Astrocyte (in vitro differentiated cells and primary cell): ENCODE results near the gene SH2D6. TPM values are rescaled to one million over a fixed set of nuclear protein-coding genes. Genes with fewer than 3 reads are reported as not detected.
"Not testable (repeated sequence)": the region's sequence is repeated elsewhere in the genome, so short reads cannot be mapped to it uniquely, and the experiment has no call there.

ENCODE experiments used
- DNase-seq: peaks from one replicate; pipeline ENCODE4 v3.0.0-alpha.2; 2010; ENCODE audit warnings: low read depth
- FAIRE-seq: peaks from 2 replicates; lab custom pipeline; 2011; peaks lifted over from hg19 to GRCh38; lab: Jason Lieb, UNC
- H2AFZ ChIP-seq: 2 replicates; pipeline ENCODE4 v1.6.0; 2012; ENCODE audit warnings: low read depth, low read length, inconsistent platforms
- H3K27ac ChIP-seq: 2 replicates; pipeline ENCODE4 v1.5.1; 2011; ENCODE audit warnings: low read depth, low read length, inconsistent platforms
- H3K27me3 ChIP-seq: 2 replicates; pipeline ENCODE4 v1.6.0; 2011; ENCODE audit warnings: low read length, inconsistent platforms; ENCODE audit not compliant: insufficient read depth
- H3K36me3 ChIP-seq: 2 replicates; pipeline ENCODE4 v1.5.1; 2011; ENCODE audit warnings: low read length, inconsistent platforms; ENCODE audit not compliant: insufficient read depth
- H3K4me1 ChIP-seq: 2 replicates; pipeline ENCODE4 v1.5.1; 2011; ENCODE audit warnings: low read length, inconsistent platforms; ENCODE audit not compliant: insufficient read depth
- H3K4me2 ChIP-seq: 2 replicates; pipeline ENCODE4 v1.6.0; 2012; ENCODE audit warnings: low read length, inconsistent platforms
- H3K4me3 ChIP-seq: 2 replicates; pipeline ENCODE4 v1.5.1; 2011; ENCODE audit warnings: low read depth, mild to moderate bottlenecking, low read length, inconsistent platforms; ENCODE audit not compliant: insufficient read depth
- H3K79me2 ChIP-seq: 2 replicates; pipeline ENCODE4 v1.6.0; 2012; ENCODE audit warnings: mild to moderate bottlenecking, low read length, inconsistent platforms; ENCODE audit not compliant: insufficient read depth
- H3K9ac ChIP-seq: 2 replicates; pipeline ENCODE4 v1.6.0; 2012; ENCODE audit warnings: mild to moderate bottlenecking, low read length, inconsistent platforms
- H3K9me3 ChIP-seq: 2 replicates; pipeline ENCODE4 v1.5.1; 2012; ENCODE audit warnings: low read depth, mild to moderate bottlenecking, low read length, inconsistent platforms; ENCODE audit not compliant: insufficient read depth
- H4K20me1 ChIP-seq: 2 replicates; pipeline ENCODE4 v1.6.0; 2012; ENCODE audit warnings: low read length, inconsistent platforms; ENCODE audit not compliant: insufficient read depth
- H3K27ac Mint-ChIP-seq: one replicate; pipeline ENCODE4 v1.8.0; 2021; ENCODE audit warnings: mild to moderate bottlenecking, mixed read lengths; ENCODE audit not compliant: unreplicated experiment
- H3K27me3 Mint-ChIP-seq: one replicate; pipeline ENCODE4 v1.8.0; 2021; ENCODE audit warnings: low read depth, mixed read lengths; ENCODE audit not compliant: unreplicated experiment
- H3K36me3 Mint-ChIP-seq: one replicate; pipeline ENCODE4 v1.8.0; 2021; ENCODE audit warnings: low read depth, mixed read lengths; ENCODE audit not compliant: unreplicated experiment
- H3K4me1 Mint-ChIP-seq: one replicate; pipeline ENCODE4 v1.8.0; 2021; ENCODE audit warnings: low read depth, mixed read lengths; ENCODE audit not compliant: unreplicated experiment
- H3K4me3 Mint-ChIP-seq: one replicate; pipeline ENCODE4 v1.8.0; 2021; ENCODE audit warnings: mild to moderate bottlenecking, moderate library complexity, mixed read lengths; ENCODE audit not compliant: unreplicated experiment
- H3K9me3 Mint-ChIP-seq: one replicate; pipeline ENCODE4 v1.8.0; 2021; ENCODE audit warnings: mild to moderate bottlenecking, mixed read lengths; ENCODE audit not compliant: unreplicated experiment
- CTCF ChIP-seq: IDR thresholded peaks from 2 replicates; pipeline ENCODE4 v1.5.1; 2011; ENCODE audit warnings: low read depth, mild to moderate bottlenecking, inconsistent platforms, low read length, moderate library complexity; ENCODE audit not compliant: insufficient read depth
- EZH2 ChIP-seq: IDR thresholded peaks from 2 replicates; pipeline ENCODE4 v1.6.1; 2012; ENCODE audit warnings: mild to moderate bottlenecking, low read length, inconsistent platforms; ENCODE audit not compliant: insufficient read depth
- total RNA-seq: library from RNA; stranded (reverse); gene quantifications from 2 replicates; pipeline ENCODE4 v1.2.1, GENCODE V29; 2021

SH2D6 gene
- total RNA-seq, 1 donor from 2014 or later: 0.64 TPM

DNA sequence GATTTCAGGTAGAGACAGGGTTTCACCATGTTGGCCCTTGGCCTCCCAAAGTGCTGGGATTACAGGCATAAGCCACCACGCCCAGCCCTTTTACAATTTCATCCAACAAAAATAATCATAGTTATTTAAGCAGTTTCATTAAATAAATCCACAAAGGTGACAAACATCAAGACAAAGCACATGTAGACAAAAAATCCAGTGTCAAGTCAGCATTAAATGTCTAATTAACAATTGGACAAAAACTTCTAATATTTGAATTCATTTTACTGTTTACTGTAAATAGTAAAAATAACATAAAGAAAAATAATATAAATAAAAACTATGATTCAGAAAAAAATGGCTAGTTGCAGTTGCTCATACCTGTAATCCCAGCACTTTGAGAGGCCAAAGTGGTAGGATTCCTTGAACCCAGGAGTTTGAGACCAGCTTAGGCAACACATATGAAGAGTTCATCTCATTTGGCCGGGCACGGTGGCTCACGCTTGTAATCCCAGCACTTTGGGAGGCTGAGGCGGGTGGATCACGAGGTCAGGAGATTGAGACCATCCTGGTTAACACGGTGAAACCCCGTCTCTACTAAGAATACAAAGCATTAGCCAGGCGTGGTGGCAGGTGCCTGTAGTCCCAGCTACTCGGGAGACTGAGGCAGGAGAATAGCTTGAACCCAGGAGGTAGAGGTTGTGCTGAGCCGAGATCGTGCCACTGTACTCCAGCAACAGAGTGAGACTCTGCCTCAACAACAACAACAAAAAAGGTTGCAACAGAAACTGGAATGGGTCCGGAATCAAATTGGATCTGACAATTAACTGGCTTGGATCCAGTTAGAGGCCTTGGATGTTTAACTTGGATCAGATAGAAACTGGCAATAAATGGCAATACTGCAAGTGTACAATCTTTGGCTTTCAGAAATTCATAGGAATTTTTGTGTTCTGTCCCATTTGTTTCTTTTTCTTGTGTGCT lies 63.6 kb downstream of the SH2D6 start:
- Histone ChIP-seq H3K4me3 (no peak overlapping the region), H3K4me2 (no peak overlapping the region), H3K9ac (no peak overlapping the region), H3K27me3 (no peaks in the 10 kb centered on the region), H2AFZ (no peak overlapping the region), H3K79me2 (no peaks in the 10 kb centered on the region), H3K4me1 (no peaks in the 10 kb centered on the region), H3K27ac (no peak overlapping the region), H4K20me1 (no peaks in the 10 kb centered on the region), H3K36me3 (no peaks in the 10 kb centered on the region), H3K9me3 (no peaks in the 10 kb centered on the region)
- Mint-ChIP-seq H3K27me3 (no peaks in the 10 kb centered on the region), H3K36me3 (no peaks in the 10 kb centered on the region), H3K27ac (no peak overlapping the region), H3K9me3 (peaks cover 5% of the 10 kb centered on the region), H3K4me1 (no peaks in the 10 kb centered on the region), H3K4me3 (no peak overlapping the region)
- TF ChIP-seq EZH2 (no peak), CTCF (no peak)
- DNase-seq: no peak
- FAIRE-seq: no peak

DNA sequence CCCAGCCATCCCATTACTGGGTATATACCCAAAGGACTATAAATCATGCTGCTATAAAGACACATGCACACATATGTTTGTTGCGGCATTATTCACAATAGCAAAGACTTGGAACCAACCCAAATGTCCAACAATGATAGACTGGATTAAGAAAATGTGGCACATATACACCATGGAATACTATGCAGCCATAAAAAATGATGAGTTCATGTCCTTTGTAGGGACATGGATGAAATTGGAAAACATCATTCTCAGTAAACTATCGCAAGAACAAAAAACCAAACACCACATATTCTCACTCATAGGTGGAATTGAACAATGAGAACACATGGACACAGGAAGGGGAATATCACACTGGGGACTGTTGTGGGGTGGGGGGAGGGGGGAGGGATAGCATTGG lies 66.1 kb downstream of the SH2D6 start:
- H3K79me2 ChIP-seq, H3K4me3 Mint-ChIP-seq, H3K27ac ChIP-seq, H3K4me1 ChIP-seq, H3K4me3 ChIP-seq, H3K9me3 Mint-ChIP-seq, H3K4me1 Mint-ChIP-seq, H3K9ac ChIP-seq, H3K27ac Mint-ChIP-seq, H3K27me3 Mint-ChIP-seq, FAIRE-seq, H3K9me3 ChIP-seq, H3K36me3 Mint-ChIP-seq, H2AFZ ChIP-seq, H3K36me3 ChIP-seq, H4K20me1 ChIP-seq, DNase-seq, H3K27me3 ChIP-seq, H3K4me2 ChIP-seq: not testable (repeated sequence)

- Histone ChIP-seq H3K9me3 (no peaks in the 10 kb centered on the region), H3K36me3 (no peaks in the 10 kb centered on the region), H3K79me2 (no peaks in the 10 kb centered on the region), H3K4me1 (no peaks in the 10 kb centered on the region), H3K27ac (no peak overlapping the region), H3K4me3 (no peak overlapping the region), H2AFZ (no peak overlapping the region), H3K4me2 (no peak overlapping the region), H4K20me1 (no peaks in the 10 kb centered on the region), H3K27me3 (no peaks in the 10 kb centered on the region), H3K9ac (no peak overlapping the region)
- H3K27me3 Mint-ChIP-seq: no peaks in the 10 kb centered on the region
- H3K4me3 Mint-ChIP-seq: no peak overlapping the region
- TF ChIP-seq CTCF (no peak), EZH2 (no peak)
- no peaks in the 10 kb centered on the region for H3K4me1 Mint-ChIP-seq
- FAIRE-seq (no peak), DNase-seq (no peak)
- H3K27ac Mint-ChIP-seq: no peak overlapping the region
- H3K9me3 Mint-ChIP-seq: peaks cover 7% of the 10 kb centered on the region
- no peaks in the 10 kb centered on the region for H3K36me3 Mint-ChIP-seq
These were observed 67.3 kb downstream of the SH2D6 start for GRCh38 chr2:85485815-85486214.

Other genes starting within 250 kb of the SH2D6 start
- 86.7 and 90.8 TPM in 2 replicates for gene TGOLN2, start 90.7 kb upstream of the SH2D6 start, total RNA-seq
- 38.2 and 38.5 TPM in 2 replicates for gene RETSAT, start 64.2 kb upstream of the SH2D6 start, total RNA-seq
- gene ELMOD3, start 63.9 kb upstream of the SH2D6 start, total RNA-seq: 11.2 and 11.7 TPM in 2 replicates
- gene CAPG, start 8.3 kb upstream of the SH2D6 start, total RNA-seq: 59.3 and 68.2 TPM in 2 replicates
- 175 and 180 TPM in 2 replicates for gene MAT2A, start 120.5 kb downstream of the SH2D6 start, total RNA-seq
- gene GGCX, start 142.8 kb downstream of the SH2D6 start, total RNA-seq: 79.0 and 94.6 TPM in 2 replicates
- 30.6 and 35.3 TPM in 2 replicates for gene VAMP8, start 158.9 kb downstream of the SH2D6 start, total RNA-seq
- 17.1 and 17.6 TPM in 2 replicates for gene VAMP5, start 165.7 kb downstream of the SH2D6 start, total RNA-seq
- gene RNF181, start 177.0 kb downstream of the SH2D6 start, total RNA-seq: 155 and 176 TPM in 2 replicates
- gene TMEM150A, start 184.0 kb downstream of the SH2D6 start, total RNA-seq: 20.4 and 22.2 TPM in 2 replicates
- gene C2orf68, start 193.4 kb downstream of the SH2D6 start, total RNA-seq: 14.3 and 17.8 TPM in 2 replicates
- gene USP39, start 197.5 kb downstream of the SH2D6 start, total RNA-seq: 44.4 and 48.3 TPM in 2 replicates
- gene SFTPB, start 249.5 kb downstream of the SH2D6 start, total RNA-seq: not detected in 2 replicates